Measurements from ENCODE around the gene CCHCR1. TPM values are rescaled to one million over a fixed set of nuclear protein-coding genes. Genes with fewer than 3 reads are reported as not detected.

CCHCR1 gene
- total and polyA plus RNA-seq, 2 of the 8 experiments (the other 6 are each of a cell fraction or from before 2014, with no cell fraction given) = 20.9 to 38.0 TPM

DNA sequence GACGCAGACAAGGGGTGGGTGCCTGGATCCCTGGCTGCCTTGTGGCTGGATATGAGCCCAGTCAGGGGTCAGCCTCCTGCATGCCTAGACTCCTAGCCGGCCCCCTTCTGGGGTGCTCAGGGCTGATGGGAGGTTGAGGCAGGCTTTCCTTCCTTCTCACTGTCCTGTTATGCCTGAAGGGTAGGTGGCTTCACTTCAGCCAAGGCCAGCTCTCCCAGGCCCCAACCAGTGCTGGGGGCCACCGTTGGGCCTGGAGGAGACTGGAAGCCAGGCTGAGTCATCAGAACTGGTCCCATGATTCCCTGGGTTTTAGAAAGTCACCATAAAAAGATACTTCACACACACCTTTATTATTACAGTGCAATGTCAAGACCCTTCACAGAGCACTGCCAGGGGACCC lies 15.8 kb upstream of the CCHCR1 start (continued):
- TF ChIP-seq GABPA (IDR thresholded peaks at IDR 0.05; ENCODE audit: borderline replicate concordance, insufficient read depth, low read length) = no peak
- TF ChIP-seq, protein P1, sequence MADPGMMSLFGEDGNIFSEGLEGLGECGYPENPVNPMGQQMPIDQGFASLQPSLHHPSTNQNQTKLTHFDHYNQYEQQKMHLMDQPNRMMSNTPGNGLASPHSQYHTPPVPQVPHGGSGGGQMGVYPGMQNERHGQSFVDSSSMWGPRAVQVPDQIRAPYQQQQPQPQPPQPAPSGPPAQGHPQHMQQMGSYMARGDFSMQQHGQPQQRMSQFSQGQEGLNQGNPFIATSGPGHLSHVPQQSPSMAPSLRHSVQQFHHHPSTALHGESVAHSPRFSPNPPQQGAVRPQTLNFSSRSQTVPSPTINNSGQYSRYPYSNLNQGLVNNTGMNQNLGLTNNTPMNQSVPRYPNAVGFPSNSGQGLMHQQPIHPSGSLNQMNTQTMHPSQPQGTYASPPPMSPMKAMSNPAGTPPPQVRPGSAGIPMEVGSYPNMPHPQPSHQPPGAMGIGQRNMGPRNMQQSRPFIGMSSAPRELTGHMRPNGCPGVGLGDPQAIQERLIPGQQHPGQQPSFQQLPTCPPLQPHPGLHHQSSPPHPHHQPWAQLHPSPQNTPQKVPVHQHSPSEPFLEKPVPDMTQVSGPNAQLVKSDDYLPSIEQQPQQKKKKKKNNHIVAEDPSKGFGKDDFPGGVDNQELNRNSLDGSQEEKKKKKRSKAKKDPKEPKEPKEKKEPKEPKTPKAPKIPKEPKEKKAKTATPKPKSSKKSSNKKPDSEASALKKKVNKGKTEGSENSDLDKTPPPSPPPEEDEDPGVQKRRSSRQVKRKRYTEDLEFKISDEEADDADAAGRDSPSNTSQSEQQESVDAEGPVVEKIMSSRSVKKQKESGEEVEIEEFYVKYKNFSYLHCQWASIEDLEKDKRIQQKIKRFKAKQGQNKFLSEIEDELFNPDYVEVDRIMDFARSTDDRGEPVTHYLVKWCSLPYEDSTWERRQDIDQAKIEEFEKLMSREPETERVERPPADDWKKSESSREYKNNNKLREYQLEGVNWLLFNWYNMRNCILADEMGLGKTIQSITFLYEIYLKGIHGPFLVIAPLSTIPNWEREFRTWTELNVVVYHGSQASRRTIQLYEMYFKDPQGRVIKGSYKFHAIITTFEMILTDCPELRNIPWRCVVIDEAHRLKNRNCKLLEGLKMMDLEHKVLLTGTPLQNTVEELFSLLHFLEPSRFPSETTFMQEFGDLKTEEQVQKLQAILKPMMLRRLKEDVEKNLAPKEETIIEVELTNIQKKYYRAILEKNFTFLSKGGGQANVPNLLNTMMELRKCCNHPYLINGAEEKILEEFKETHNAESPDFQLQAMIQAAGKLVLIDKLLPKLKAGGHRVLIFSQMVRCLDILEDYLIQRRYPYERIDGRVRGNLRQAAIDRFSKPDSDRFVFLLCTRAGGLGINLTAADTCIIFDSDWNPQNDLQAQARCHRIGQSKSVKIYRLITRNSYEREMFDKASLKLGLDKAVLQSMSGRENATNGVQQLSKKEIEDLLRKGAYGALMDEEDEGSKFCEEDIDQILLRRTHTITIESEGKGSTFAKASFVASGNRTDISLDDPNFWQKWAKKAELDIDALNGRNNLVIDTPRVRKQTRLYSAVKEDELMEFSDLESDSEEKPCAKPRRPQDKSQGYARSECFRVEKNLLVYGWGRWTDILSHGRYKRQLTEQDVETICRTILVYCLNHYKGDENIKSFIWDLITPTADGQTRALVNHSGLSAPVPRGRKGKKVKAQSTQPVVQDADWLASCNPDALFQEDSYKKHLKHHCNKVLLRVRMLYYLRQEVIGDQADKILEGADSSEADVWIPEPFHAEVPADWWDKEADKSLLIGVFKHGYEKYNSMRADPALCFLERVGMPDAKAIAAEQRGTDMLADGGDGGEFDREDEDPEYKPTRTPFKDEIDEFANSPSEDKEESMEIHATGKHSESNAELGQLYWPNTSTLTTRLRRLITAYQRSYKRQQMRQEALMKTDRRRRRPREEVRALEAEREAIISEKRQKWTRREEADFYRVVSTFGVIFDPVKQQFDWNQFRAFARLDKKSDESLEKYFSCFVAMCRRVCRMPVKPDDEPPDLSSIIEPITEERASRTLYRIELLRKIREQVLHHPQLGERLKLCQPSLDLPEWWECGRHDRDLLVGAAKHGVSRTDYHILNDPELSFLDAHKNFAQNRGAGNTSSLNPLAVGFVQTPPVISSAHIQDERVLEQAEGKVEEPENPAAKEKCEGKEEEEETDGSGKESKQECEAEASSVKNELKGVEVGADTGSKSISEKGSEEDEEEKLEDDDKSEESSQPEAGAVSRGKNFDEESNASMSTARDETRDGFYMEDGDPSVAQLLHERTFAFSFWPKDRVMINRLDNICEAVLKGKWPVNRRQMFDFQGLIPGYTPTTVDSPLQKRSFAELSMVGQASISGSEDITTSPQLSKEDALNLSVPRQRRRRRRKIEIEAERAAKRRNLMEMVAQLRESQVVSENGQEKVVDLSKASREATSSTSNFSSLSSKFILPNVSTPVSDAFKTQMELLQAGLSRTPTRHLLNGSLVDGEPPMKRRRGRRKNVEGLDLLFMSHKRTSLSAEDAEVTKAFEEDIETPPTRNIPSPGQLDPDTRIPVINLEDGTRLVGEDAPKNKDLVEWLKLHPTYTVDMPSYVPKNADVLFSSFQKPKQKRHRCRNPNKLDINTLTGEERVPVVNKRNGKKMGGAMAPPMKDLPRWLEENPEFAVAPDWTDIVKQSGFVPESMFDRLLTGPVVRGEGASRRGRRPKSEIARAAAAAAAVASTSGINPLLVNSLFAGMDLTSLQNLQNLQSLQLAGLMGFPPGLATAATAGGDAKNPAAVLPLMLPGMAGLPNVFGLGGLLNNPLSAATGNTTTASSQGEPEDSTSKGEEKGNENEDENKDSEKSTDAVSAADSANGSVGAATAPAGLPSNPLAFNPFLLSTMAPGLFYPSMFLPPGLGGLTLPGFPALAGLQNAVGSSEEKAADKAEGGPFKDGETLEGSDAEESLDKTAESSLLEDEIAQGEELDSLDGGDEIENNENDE (IDR thresholded peaks at IDR 0.05; ENCODE audit: insufficient replicate concordance, low read length) = no peak
- TF ChIP-seq, protein P2, sequence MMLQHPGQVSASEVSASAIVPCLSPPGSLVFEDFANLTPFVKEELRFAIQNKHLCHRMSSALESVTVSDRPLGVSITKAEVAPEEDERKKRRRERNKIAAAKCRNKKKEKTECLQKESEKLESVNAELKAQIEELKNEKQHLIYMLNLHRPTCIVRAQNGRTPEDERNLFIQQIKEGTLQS (IDR thresholded peaks at IDR 0.05; ENCODE audit: insufficient read depth, low read depth, low read length) = no peak
- TF ChIP-seq TEAD4 (IDR thresholded peaks at IDR 0.05; ENCODE audit: low read depth, low read length) = no peak
- TF ChIP-seq JUN (IDR thresholded peaks at IDR 0.05; ENCODE audit: low read depth, low read length) = no peak
- no peak for TF ChIP-seq TBP (IDR thresholded peaks at IDR 0.05; ENCODE audit: low read depth, low read length)
- no peak for TF ChIP-seq CHD1 (IDR thresholded peaks at IDR 0.05; ENCODE audit: low read depth, low read length)
